HepG2 (cell line): ENCODE results near the gene ARFGAP1. TPM values are rescaled to one million over a fixed set of nuclear protein-coding genes. Genes with fewer than 3 reads are reported as not detected.
A peak's percentile ranks its signal among the peaks of the same experiment; 100 is the strongest.

Source experiments
- AGO1 ChIP-seq: fragments of 200-400 bp; formaldehyde crosslinking; IDR thresholded peaks from 2 replicates; pipeline ENCODE4 v1.6.1; 2017; ENCODE audit warnings: mild to moderate bottlenecking, low read depth, low read length, moderate library complexity; ENCODE audit not compliant: poor library complexity, severe bottlenecking
- CBX1 ChIP-seq: IDR thresholded peaks from one replicate; pipeline ENCODE4 v1.6.1; 2016; ENCODE audit warnings: antibody characterized with exemption, low read depth
- HHEX ChIP-seq: IDR thresholded peaks from 2 replicates; pipeline ENCODE4 v1.6.1; 2016; ENCODE audit warnings: control low read depth
- NCOA5 ChIP-seq: sonication (generic); formaldehyde crosslinking; IDR thresholded peaks from 2 replicates; pipeline ENCODE4 v1.4.0; 2020; ENCODE audit warnings: missing genetic modification reagents
- PCBP2 ChIP-seq: fragments of 200-400 bp; formaldehyde crosslinking; optimal IDR thresholded peaks from 2 replicates; pipeline ENCODE3; 2018; ENCODE audit warnings: low read length, low read depth; ENCODE audit not compliant: poor library complexity, severe bottlenecking
- RXRA ChIP-seq: sonication (generic); formaldehyde crosslinking; IDR thresholded peaks from 2 replicates; pipeline ENCODE4 v1.5.1; 2020; ENCODE audit warnings: missing genetic modification reagents
- SOX6 ChIP-seq, 2 experiments: fragments of 450-650 bp in 1 of 2; sonication (generic) in 1 of 2; formaldehyde crosslinking in 1 of 2; IDR thresholded peaks; 2 replicates each; pipeline versions ENCODE4 v1.4.0 to v1.6.1; 2017 to 2020; ENCODE audit warnings: antibody characterized with exemption in 1 of 2, mild to moderate bottlenecking in 1 of 2, missing genetic modification reagents in 1 of 2
- ZNF225 ChIP-seq: sonication (generic); formaldehyde crosslinking; IDR thresholded peaks from 2 replicates; pipeline ENCODE4 v1.4.0; 2020; ENCODE audit warnings: mild to moderate bottlenecking, missing genetic modification reagents
- ZNF607 ChIP-seq: sonication (generic); formaldehyde crosslinking; IDR thresholded peaks from 2 replicates; pipeline ENCODE4 v1.5.1; 2020; ENCODE audit warnings: missing genetic modification reagents, mild to moderate bottlenecking, borderline replicate concordance
- ZNF775 ChIP-seq: sonication (generic); formaldehyde crosslinking; IDR thresholded peaks from 2 replicates; pipeline ENCODE4 v1.4.0; 2020; ENCODE audit warnings: missing genetic modification reagents, mild to moderate bottlenecking, moderate library complexity, borderline replicate concordance
- polyA plus RNA-seq, 8 experiments: library from polyadenylated mRNA; depleted of rRNA in 3 of 8; stranded (reverse) in 7 of 8; unstranded in 1 of 8; fragments of >200 nt; fragmentation: Illumina TruSeq in 4 of 8; extraction: Trizol in 4 of 8; gene quantifications; 2 replicates each; pipeline versions ENCODE4 v1.2.1 to v1.2.3, GENCODE V29; 2011 to 2016; ENCODE audit warnings: low read depth in 4 of 8, missing spikeins in 1 of 8, mixed read lengths in 1 of 8; ENCODE audit not compliant: insufficient read depth in 1 of 8
- total RNA-seq, 5 experiments: library from RNA; depleted of rRNA; stranded (reverse); fragments of >200 nt; fragmentation: Illumina TruSeq; extraction: Trizol; gene quantifications; 2 replicates each; pipeline ENCODE4 v1.2.3, GENCODE V29; 2016; ENCODE audit warnings: low read depth in 1 of 5
- TF ChIP-seq, protein P1 (sequence below): sonication (generic); formaldehyde crosslinking; IDR thresholded peaks from 2 replicates; pipeline ENCODE4 v1.4.0; 2020; ENCODE audit warnings: missing genetic modification reagents, mild to moderate bottlenecking, borderline replicate concordance
- TF ChIP-seq, protein P2 (sequence below): sonication (generic); formaldehyde crosslinking; IDR thresholded peaks from 2 replicates; pipeline ENCODE4 v1.4.0; 2020; ENCODE audit warnings: missing genetic modification reagents, borderline replicate concordance
- TF ChIP-seq, protein P3 (sequence below): sonication (generic); formaldehyde crosslinking; IDR thresholded peaks from 2 replicates; pipeline ENCODE4 v1.4.0; 2020; ENCODE audit warnings: missing genetic modification reagents
- TF ChIP-seq, protein P4 (sequence below): sonication (generic); formaldehyde crosslinking; IDR thresholded peaks from 2 replicates; pipeline ENCODE4 v1.4.0; 2020; ENCODE audit warnings: missing genetic modification reagents
- TF ChIP-seq, protein P5 (sequence below): sonication (generic); formaldehyde crosslinking; IDR thresholded peaks from 2 replicates; pipeline ENCODE4 v1.5.1; 2020; ENCODE audit warnings: mild to moderate bottlenecking, missing genetic modification reagents

The ARFGAP1 gene
- total and polyA plus RNA-seq, 2 of the 13 experiments (the other 11 are each of a cell fraction or from before 2014, with no cell fraction given) = 132 TPM

DNA sequence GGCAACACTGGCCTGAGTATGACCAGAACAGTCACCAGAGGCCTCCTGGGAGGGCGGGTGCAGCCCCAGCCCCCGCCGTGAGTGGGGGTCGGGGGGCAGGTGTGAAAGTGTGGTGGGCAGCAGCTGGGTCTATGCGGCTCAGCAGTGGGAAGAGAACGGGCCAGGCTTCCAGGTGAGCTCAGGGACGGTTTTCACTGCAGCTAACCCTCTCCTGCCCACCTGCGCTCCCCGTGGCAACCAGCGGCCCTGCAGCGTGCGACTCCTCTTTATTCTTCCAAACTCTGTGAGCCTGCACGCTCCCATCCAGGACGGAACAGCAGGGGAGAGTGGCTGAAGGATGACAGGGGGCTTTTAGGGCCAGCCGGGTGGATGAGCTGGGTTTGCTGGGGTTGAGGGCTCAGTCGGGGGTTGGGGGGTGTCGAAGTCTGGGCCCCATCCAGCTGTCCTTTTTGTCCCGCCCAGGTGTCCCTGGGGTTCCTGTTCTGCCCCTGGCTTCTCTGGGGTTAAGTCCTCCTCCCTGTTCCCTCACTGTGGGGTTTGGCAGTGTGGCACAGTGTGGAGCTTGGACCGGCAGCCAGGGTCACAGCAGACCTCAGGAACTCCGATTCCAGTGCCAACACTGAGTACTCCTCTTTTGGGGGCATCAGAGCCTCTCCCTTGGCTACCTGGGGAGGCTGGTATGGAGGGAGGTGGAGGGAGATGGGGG lies 37.8 kb upstream of the ARFGAP1 start (continued):
- TF ChIP-seq, protein P1, sequence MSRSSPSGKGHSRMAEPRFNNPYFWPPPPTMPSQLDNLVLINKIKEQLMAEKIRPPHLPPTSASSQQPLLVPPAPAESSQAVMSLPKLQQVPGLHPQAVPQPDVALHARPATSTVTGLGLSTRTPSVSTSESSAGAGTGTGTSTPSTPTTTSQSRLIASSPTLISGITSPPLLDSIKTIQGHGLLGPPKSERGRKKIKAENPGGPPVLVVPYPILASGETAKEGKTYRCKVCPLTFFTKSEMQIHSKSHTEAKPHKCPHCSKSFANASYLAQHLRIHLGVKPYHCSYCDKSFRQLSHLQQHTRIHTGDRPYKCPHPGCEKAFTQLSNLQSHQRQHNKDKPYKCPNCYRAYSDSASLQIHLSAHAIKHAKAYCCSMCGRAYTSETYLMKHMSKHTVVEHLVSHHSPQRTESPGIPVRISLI (CRISPR knock-in tag) = no peak
- TF ChIP-seq PCBP2 (peak; percentile 11), NCOA5 (CRISPR knock-in tag) (no peak), AGO1 (no peak), HHEX (CRISPR knock-in tag) (no peak), ZNF225 (CRISPR knock-in tag) (no peak), ZNF775 (no peak), ZNF607 (0 out of 2 replicates have a peak, but pooled peaks have one; percentile 20), RXRA (CRISPR knock-in tag) (no peak; the same call in 1 of the 2 replicates), CBX1 (no peak), SOX6 (IDR thresholded peaks at IDR 0.05) (no peak), SOX6 (CRISPR knock-in tag; IDR thresholded peaks at IDR 0.05) (no peak)
- TF ChIP-seq, protein P2, sequence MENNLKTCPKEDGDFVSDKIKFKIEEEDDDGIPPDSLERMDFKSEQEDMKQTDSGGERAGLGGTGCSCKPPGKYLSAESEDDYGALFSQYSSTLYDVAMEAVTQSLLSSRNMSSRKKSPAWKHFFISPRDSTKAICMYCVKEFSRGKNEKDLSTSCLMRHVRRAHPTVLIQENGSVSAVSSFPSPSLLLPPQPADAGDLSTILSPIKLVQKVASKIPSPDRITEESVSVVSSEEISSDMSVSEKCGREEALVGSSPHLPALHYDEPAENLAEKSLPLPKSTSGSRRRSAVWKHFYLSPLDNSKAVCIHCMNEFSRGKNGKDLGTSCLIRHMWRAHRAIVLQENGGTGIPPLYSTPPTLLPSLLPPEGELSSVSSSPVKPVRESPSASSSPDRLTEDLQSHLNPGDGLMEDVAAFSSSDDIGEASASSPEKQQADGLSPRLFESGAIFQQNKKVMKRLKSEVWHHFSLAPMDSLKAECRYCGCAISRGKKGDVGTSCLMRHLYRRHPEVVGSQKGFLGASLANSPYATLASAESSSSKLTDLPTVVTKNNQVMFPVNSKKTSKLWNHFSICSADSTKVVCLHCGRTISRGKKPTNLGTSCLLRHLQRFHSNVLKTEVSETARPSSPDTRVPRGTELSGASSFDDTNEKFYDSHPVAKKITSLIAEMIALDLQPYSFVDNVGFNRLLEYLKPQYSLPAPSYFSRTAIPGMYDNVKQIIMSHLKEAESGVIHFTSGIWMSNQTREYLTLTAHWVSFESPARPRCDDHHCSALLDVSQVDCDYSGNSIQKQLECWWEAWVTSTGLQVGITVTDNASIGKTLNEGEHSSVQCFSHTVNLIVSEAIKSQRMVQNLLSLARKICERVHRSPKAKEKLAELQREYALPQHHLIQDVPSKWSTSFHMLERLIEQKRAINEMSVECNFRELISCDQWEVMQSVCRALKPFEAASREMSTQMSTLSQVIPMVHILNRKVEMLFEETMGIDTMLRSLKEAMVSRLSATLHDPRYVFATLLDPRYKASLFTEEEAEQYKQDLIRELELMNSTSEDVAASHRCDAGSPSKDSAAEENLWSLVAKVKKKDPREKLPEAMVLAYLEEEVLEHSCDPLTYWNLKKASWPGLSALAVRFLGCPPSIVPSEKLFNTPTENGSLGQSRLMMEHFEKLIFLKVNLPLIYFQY = no peak
- TF ChIP-seq, protein P3, sequence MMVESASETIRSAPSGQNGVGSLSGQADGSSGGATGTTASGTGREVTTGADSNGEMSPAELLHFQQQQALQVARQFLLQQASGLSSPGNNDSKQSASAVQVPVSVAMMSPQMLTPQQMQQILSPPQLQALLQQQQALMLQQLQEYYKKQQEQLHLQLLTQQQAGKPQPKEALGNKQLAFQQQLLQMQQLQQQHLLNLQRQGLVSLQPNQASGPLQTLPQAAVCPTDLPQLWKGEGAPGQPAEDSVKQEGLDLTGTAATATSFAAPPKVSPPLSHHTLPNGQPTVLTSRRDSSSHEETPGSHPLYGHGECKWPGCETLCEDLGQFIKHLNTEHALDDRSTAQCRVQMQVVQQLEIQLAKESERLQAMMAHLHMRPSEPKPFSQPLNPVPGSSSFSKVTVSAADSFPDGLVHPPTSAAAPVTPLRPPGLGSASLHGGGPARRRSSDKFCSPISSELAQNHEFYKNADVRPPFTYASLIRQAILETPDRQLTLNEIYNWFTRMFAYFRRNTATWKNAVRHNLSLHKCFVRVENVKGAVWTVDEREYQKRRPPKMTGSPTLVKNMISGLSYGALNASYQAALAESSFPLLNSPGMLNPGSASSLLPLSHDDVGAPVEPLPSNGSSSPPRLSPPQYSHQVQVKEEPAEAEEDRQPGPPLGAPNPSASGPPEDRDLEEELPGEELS (CRISPR knock-in tag) = no peak
- TF ChIP-seq, protein P4, sequence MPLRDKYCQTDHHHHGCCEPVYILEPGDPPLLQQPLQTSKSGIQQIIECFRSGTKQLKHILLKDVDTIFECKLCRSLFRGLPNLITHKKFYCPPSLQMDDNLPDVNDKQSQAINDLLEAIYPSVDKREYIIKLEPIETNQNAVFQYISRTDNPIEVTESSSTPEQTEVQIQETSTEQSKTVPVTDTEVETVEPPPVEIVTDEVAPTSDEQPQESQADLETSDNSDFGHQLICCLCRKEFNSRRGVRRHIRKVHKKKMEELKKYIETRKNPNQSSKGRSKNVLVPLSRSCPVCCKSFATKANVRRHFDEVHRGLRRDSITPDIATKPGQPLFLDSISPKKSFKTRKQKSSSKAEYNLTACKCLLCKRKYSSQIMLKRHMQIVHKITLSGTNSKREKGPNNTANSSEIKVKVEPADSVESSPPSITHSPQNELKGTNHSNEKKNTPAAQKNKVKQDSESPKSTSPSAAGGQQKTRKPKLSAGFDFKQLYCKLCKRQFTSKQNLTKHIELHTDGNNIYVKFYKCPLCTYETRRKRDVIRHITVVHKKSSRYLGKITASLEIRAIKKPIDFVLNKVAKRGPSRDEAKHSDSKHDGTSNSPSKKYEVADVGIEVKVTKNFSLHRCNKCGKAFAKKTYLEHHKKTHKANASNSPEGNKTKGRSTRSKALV (CRISPR knock-in tag) = no peak
- TF ChIP-seq, protein P5, sequence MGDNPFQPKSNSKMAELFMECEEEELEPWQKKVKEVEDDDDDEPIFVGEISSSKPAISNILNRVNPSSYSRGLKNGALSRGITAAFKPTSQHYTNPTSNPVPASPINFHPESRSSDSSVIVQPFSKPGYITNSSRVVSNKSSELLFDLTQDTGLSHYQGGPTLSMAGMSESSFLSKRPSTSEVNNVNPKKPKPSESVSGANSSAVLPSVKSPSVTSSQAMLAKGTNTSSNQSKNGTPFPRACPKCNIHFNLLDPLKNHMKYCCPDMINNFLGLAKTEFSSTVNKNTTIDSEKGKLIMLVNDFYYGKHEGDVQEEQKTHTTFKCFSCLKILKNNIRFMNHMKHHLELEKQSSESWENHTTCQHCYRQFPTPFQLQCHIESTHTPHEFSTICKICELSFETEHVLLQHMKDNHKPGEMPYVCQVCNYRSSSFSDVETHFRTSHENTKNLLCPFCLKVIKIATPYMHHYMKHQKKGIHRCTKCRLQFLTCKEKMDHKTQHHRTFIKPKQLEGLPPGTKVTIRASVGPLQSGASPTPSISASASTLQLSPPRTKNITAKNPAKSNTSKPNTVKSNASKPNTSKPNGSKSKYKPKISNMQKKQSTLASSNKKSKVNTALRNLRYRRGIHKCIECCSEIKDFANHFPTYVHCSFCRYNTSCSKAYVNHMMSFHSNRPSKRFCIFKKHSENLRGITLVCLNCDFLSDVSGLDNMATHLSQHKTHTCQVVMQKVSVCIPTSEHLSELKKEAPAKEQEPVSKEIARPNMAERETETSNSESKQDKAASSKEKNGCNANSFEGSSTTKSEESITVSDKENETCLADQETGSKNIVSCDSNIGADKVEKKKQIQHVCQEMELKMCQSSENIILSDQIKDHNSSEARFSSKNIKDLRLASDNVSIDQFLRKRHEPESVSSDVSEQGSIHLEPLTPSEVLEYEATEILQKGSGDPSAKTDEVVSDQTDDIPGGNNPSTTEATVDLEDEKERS (CRISPR knock-in tag) = no peak
